NCI-H82 (cell line): ENCODE data around the gene FAM110A.
"Not testable (repeated sequence)": the region's sequence is repeated elsewhere in the genome, so short reads cannot be mapped to it uniquely, and the experiment has no call there.

ENCODE experiments used
- DNase-seq: peaks from one replicate; lab custom pipeline; 2025; lab: John Stamatoyannopoulos, UW

FAM110A gene

DNA sequence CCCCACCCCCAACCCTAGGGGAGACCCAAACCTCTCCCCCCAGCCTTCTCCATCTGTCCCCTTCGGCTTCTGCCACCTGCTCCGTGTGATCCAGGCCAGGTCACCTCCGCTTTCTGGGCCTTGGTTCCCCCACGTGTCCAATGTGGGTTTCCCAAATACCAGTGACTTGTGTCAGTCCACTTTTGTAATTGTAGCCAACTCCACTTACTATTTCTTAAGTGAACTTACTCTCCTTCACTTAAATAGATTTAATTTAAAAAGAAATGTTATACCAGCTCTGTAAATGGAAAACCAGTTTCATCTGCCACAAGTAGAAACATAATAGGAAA lies 10.0 kb upstream of the FAM110A start:
- DNase-seq: no peak

DNA sequence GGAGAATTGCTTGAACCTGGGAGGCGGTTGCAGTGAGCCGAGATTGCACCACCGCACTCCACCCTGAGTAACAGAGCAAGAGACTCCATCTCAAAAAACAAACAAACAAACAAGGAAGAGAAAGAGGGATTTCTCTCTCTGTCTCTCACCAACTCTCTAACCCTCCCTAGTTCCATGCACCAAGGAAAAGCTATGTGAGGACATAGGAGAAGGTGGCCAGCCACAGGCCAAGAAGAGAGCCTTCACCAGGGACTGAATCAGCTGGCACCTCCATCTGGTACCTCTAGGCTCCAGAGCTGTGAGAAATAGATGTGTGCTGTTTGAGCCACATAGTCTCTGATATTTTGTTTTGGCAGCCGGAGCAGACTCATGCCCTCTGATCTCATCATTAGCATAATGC lies 9.0 kb upstream of the FAM110A start:
- no peak for DNase-seq

GRCh38 chr20:824916-825315 lies 8.6 kb upstream of the FAM110A start:
- no peak for DNase-seq

DNA sequence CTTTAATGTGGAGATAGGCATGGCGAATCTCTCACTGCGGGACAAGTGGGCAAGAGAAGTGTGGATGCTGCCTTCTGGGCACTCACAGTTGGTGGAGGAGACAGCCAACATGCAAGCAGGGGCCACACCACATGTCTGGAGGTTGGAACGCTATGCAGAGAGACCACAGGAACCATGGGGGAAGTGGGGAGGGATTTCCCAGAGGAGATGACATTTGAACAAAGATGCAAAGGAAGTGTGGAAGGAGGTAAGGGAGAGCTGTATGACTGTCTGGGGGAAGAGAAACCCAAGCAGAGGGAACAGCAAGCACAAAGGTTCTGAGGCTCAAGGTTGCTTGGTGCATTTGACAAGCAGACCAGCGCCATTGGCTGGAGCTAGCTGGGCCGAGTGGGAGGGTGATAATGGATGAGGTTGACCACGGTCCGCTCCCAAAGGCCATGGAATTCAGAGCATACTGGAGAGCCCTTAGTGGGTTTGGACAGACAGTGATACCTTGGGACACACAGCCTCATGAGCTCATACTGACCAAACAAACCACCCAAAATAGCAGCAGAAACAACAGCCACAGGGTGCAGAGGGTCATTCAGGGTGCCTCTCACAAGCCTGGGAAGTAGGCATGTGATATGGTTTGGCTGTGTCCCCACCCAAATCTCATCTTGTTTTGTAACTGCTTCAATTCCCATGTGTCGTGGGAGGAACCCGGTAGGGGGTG lies 7.6 kb upstream of the FAM110A start:
- no peak for DNase-seq

- DNase-seq: no peak
Observed at GRCh38 chr20:826695-827323, 6.7 kb upstream of the FAM110A start.

GRCh38 chr20:827981-828380 lies 5.5 kb upstream of the FAM110A start:
- not testable (repeated sequence) for DNase-seq

- DNase-seq: no peak
Observed at GRCh38 chr20:828987-829386, 4.5 kb upstream of the FAM110A start.

DNA sequence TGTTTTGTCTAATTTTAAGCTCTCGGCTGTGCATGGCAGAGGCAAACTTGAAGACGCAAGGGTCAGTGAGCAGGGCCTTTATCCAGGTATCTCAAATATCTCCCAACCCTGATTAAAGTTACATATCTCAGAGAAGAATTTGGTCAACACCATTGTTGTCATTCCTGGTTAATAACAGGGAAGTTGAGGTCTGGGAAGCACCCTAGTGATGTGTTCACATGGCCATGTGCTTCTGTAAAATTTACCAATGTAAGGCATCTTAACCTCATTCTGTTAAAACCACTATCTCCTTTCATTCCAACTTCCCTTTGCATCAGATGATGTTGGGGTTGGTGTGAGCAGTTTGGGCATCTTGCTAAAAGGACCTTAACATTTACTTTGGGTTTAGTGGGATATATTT lies 4.0 kb upstream of the FAM110A start:
- no peak for DNase-seq

- DNase-seq: no peak
Observed at GRCh38 chr20:830011-830521, 3.4 kb upstream of the FAM110A start.

- DNase-seq: no peak
Observed at GRCh38 chr20:831251-831650, 2.3 kb upstream of the FAM110A start.

- no peak for DNase-seq
Observed at GRCh38 chr20:831956-832355, 1.6 kb upstream of the FAM110A start.

DNA sequence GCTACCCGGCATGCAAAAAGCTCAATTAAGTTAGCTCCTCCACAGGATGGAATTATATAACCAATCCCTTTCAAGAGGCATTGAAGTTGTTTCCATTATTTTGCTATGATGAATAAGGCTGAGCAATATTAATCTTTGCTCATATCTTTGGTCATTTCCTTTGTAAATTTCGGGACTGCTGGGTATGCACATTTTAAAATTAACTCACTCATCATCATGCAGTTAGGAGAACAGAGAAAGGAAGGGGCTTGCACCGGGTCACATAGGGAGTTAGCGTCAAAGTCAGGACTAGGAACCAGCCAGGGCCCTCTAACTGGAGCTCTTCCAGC lies 430 bp upstream of the FAM110A start:
- no peak for DNase-seq

DNA sequence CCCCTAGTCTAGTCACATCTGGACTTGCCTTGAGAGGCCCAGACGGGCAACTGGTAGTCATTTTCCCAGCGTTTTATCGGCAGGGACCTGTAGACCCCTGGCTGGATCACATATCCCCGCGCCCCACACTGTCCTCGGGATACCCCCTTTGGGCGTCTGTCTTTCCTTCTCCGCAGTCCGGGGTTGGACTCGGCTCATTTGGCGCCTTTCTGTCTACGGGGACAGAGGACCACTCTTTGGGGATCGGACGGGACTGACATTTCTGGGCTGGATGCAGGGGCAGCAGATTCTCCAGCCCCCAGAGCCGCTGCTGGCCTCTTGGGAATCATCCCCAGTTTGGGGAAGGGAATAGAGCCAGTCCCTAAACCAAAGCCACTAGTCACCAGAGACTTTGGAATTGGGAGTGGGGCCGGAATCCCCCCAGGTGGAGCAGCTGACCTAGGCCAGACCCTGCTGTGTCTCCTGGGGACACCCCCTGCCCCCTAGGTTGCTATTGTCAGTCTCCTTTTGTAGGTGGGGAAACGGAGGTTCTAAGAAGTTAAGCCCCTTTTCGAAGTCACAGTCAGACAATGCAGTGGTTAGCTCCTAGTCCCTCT lies 734 bp downstream of the FAM110A start:
- peak; percentile 25 for DNase-seq

- DNase-seq: no peak
Observed at GRCh38 chr20:835608-836045, 2.1 kb downstream of the FAM110A start.

- DNase-seq: no peak
Observed at GRCh38 chr20:836190-836589, 2.7 kb downstream of the FAM110A start.

- no peak for DNase-seq
Observed at GRCh38 chr20:839015-839414, 5.5 kb downstream of the FAM110A start.

GRCh38 chr20:839626-840025 lies 6.1 kb downstream of the FAM110A start:
- DNase-seq: no peak

- DNase-seq: no peak
Observed at GRCh38 chr20:840503-840857, 7.0 kb downstream of the FAM110A start.

- DNase-seq: no peak
Observed at GRCh38 chr20:840858-841567, 7.5 kb downstream of the FAM110A start.

GRCh38 chr20:841568-842546 lies 8.3 kb downstream of the FAM110A start:
- DNase-seq: no peak

DNA sequence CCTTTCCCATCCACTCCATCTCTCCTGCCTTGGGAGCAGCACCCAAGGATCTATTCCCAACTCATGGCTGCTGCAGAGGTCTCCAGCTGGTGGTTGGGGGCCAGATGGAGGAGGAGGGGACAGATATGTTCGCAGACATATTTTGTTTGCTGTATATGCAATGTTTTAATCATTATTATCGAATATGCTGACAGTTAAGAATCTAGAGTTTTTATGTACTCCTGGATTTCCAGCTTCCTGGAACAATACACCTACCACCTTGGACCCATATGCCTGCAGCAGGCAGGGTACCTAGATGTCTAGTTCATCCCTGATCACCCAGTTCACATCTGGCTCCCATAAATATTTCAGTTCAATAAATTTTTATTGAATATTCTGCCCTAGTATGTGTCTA lies 9.0 kb downstream of the FAM110A start:
- DNase-seq: no peak

GRCh38 chr20:843912-844311 lies 10.4 kb downstream of the FAM110A start:
- no peak for DNase-seq
